A549 (cell line): ENCODE data around the gene CKS2. TPM values are rescaled to one million over a fixed set of nuclear protein-coding genes. Genes with fewer than 3 reads are reported as not detected.

Experiments used
- ATAC-seq, 2 experiments: fragments of 200-7000 bp in 1 of 2; fragments of >200 bp in 1 of 2; cut with Nextera tagmentation in 1 of 2; cut with Tn5 transposase in 1 of 2; 3 replicates each; pipeline versions ENCODE4 v1.8.0 to v1.9.1; 2018 to 2020; ENCODE audit warnings: mild to moderate bottlenecking in 1 of 2, moderate library complexity in 1 of 2
- CTCF ChIA-PET: fragments of 300-600 bp; sonication (Branson Sonifier 250); formaldehyde crosslinking; extraction: SDS; loops from one replicate; lab custom pipeline; 2021; ENCODE audit warnings: antibody characterized with exemption, inconsistent platforms; lab: Yijun Ruan, JAX
- POLR2A ChIA-PET: fragments of 350-600 bp; formaldehyde crosslinking; extraction: SDS; loops from one replicate; lab custom pipeline; 2021; ENCODE audit warnings: antibody characterized with exemption, inconsistent platforms; lab: Yijun Ruan, JAX
- DNase-seq, 2 experiments: peaks; one replicate each; pipeline versions ENCODE4 v3.0.0 to v3.0.0-alpha.2; 2011 to 2016; ENCODE audit warnings: low read depth in 1 of 2, low spot score in 1 of 2
- FAIRE-seq: peaks from 2 replicates; lab custom pipeline; 2011; peaks lifted over from hg19 to GRCh38; lab: Jason Lieb, UNC
- H3K27ac ChIP-seq, 2 experiments: fragments of >200 bp; sonication (Bioruptor Twin); formaldehyde crosslinking; 3 replicates each; pipeline ENCODE4 v1.5.1; 2016 to 2017
- H3K4me1 ChIP-seq: fragments of >200 bp; sonication (Bioruptor Twin); formaldehyde crosslinking; 3 replicates; pipeline ENCODE4 v1.6.1; 2016
- H3K4me2 ChIP-seq: fragments of >200 bp; sonication (Bioruptor Twin); formaldehyde crosslinking; 3 replicates; pipeline ENCODE4 v1.6.1; 2016
- H3K4me3 ChIP-seq: fragments of >200 bp; sonication (Bioruptor Twin); formaldehyde crosslinking; 3 replicates; pipeline ENCODE4 v1.5.1; 2016
- H3K9me3 ChIP-seq: fragments of >200 bp; sonication (Bioruptor Twin); formaldehyde crosslinking; 3 replicates; pipeline ENCODE4 v1.6.1; 2016
- BHLHE40 ChIP-seq: IDR thresholded peaks from 2 replicates; pipeline ENCODE4 v1.6.1; 2012; ENCODE audit warnings: low read depth, low read length, inconsistent platforms
- CBX8 ChIP-seq: fragments of 200-600 bp; sonication (generic); IDR thresholded peaks from 2 replicates; pipeline ENCODE4 v1.6.1; 2016
- CTCF ChIP-seq: fragments of >200 bp; sonication (Bioruptor Twin); formaldehyde crosslinking; IDR thresholded peaks from 3 replicates; pipeline ENCODE4 v1.5.1; 2016
- ESRRA ChIP-seq: fragments of 150-350 bp; IDR thresholded peaks from 2 replicates; pipeline ENCODE4 v1.6.1; 2014; ENCODE audit warnings: mild to moderate bottlenecking, low read length, borderline replicate concordance
- GATA3 ChIP-seq: IDR thresholded peaks from 2 replicates; pipeline ENCODE4 v1.6.1; 2012; ENCODE audit warnings: borderline replicate concordance
- HDAC2 ChIP-seq: fragments of 200-600 bp; sonication (generic); IDR thresholded peaks from 2 replicates; pipeline ENCODE4 v1.6.1; 2016
- HOXB13 ChIP-seq: fragments of 250-450 bp; sonication (Bioruptor Pico); IDR thresholded peaks from 2 replicates; pipeline ENCODE4 v1.5.0; 2020; ENCODE audit warnings: low read depth, mild to moderate bottlenecking, moderate library complexity
- MAFK ChIP-seq: fragments of 450-650 bp; IDR thresholded peaks from 2 replicates; pipeline ENCODE4 v1.6.1; 2014; ENCODE audit not compliant: partially characterized antibody
- NPAS2 ChIP-seq: fragments of 250-450 bp; sonication (Bioruptor Pico); IDR thresholded peaks from 2 replicates; pipeline ENCODE4 v1.8.0; 2022; ENCODE audit warnings: mild to moderate bottlenecking, moderate library complexity, borderline replicate concordance
- NR3C1 ChIP-seq: fragments of >200 bp; sonication (Bioruptor Twin); formaldehyde crosslinking; IDR thresholded peaks from 3 replicates; pipeline ENCODE4 v1.6.1; 2017
- PBX3 ChIP-seq: IDR thresholded peaks from 2 replicates; pipeline ENCODE4 v1.6.1; 2012
- PHF8 ChIP-seq: fragments of 200-600 bp; sonication (generic); IDR thresholded peaks from 2 replicates; pipeline ENCODE4 v1.6.1; 2016; ENCODE audit warnings: low read depth, mild to moderate bottlenecking, antibody characterized with exemption, moderate library complexity, borderline replicate concordance
- POLR2A ChIP-seq: IDR thresholded peaks from 2 replicates; pipeline ENCODE4 v1.6.1; 2012; ENCODE audit warnings: mild to moderate bottlenecking, low read length
- RAD21 ChIP-seq, 2 experiments: fragments of >200 bp in 1 of 2; sonication (Bioruptor Twin) in 1 of 2; formaldehyde crosslinking in 1 of 2; IDR thresholded peaks in 1 of 2; conservative IDR thresholded peaks in 1 of 2; 2 replicates in 1 of 2; 3 replicates in 1 of 2; pipeline ENCODE4 v1.6.1; 2012 to 2018; ENCODE audit warnings: inconsistent platforms in 1 of 2
- RARB ChIP-seq: fragments of 250-450 bp; sonication (Bioruptor Pico); IDR thresholded peaks from 2 replicates; pipeline ENCODE4 v1.8.0; 2021; ENCODE audit warnings: mild to moderate bottlenecking, moderate library complexity
- RNF2 ChIP-seq: fragments of 200-600 bp; sonication (generic); IDR thresholded peaks from 2 replicates; pipeline ENCODE4 v1.6.1; 2016; ENCODE audit warnings: low read depth, mild to moderate bottlenecking, antibody characterized with exemption, moderate library complexity, borderline replicate concordance
- TP53 ChIP-seq: fragments of 250-450 bp; sonication (Bioruptor Pico); IDR thresholded peaks from 2 replicates; pipeline ENCODE4 v1.5.0; 2021; ENCODE audit warnings: mild to moderate bottlenecking, moderate library complexity
- ZNF302 ChIP-seq: fragments of 250-450 bp; sonication (Bioruptor Pico); IDR thresholded peaks from 2 replicates; pipeline ENCODE4 v1.9.0; 2021; ENCODE audit warnings: inconsistent platforms, mild to moderate bottlenecking, moderate library complexity
- ZSCAN20 ChIP-seq: fragments of 250-450 bp; sonication (Bioruptor Pico); IDR thresholded peaks from 2 replicates; pipeline ENCODE4 v1.8.0; 2022; ENCODE audit warnings: mild to moderate bottlenecking, moderate library complexity
- WGBS: methylation state at CpG from one replicate; pipeline ENCODE4 v1.1.6; 2017; ENCODE audit errors: missing lambda C conversion rate; 5-methylcytosine and 5-hydroxymethylcytosine counted together
- polyA plus RNA-seq, 4 experiments: library from polyadenylated mRNA; depleted of rRNA in 3 of 4; stranded (reverse); fragments of >200 nt; fragmentation: RNase III in 1 of 4; extraction: RNeasy Plus Mini Kit Qiagen cat#74134 plus additional on column Dnase treatment in 1 of 4; gene quantifications; 2 replicates in 3 of 4; 3 replicates in 1 of 4; pipeline ENCODE4 v1.2.3, GENCODE V29; 2011 to 2017
- TF ChIP-seq, protein P1 (sequence below): IDR thresholded peaks from 2 replicates; pipeline ENCODE4 v1.6.1; 2012

CKS2 gene
- polyA plus RNA-seq, 2 of the 4 experiments (the other 2 are of a cell fraction): 515 to 576 TPM

DNA sequence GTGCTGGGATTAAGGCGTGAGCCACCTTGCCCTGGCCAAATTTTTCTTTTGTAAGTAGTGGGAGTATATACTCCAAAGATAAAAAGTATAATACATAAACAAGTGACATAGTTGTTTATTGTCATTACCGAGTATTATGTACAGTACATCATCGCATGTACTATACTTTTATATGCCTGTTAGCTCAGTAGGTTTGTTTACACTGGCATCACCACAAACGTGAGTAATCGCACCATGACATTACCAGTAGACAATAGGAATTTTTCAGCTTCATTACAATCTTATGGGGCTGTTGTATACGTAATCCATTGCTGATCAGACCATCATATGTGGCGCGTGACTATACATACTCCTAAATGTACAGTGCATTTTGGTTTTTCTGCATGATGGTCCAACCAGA, 17.1 kb downstream of the CKS2 start:
- no peak for TF ChIP-seq GATA3
- TF ChIP-seq CBX8: no peak
- no peak for TF ChIP-seq ZSCAN20 (CRISPR knock-in tag)
- TF ChIP-seq POLR2A: no peak
- TF ChIP-seq, all 56 proteins: peak for 0
- H3K4me2 ChIP-seq: no peak overlapping the region
- no peaks in the 10 kb centered on the region for H3K9me3 ChIP-seq
- WGBS: 86% methylated on average over 8 of the region's 8 CpGs
- CTCF ChIA-PET: interaction anchor here (1.8 kb wide), 1 partner anchor 9 kb away, joined by 8 read pairs; the partner anchor contains the start of gene SECISBP2
- DNase-seq: no peak
- no peak overlapping the region for H3K4me3 ChIP-seq
- no peak for ATAC-seq
- POLR2A ChIA-PET: interaction anchor here (2.3 kb wide), 1 partner anchor 9 kb away, joined by 8 read pairs; the partner anchor contains the start of gene SECISBP2
- H3K27ac ChIP-seq: no peak overlapping the region
- H3K4me1 ChIP-seq: no peaks in the 10 kb centered on the region
- FAIRE-seq: no peak

- H3K4me1 ChIP-seq: no peaks in the 10 kb centered on the region
- no peaks in the 10 kb centered on the region for H3K9me3 ChIP-seq
- TF ChIP-seq NR3C1 (no peak), NPAS2 (no peak), ZSCAN20 (CRISPR knock-in tag) (no peak), HDAC2 (no peak)
- TF ChIP-seq, all 56 proteins: peak for 0
- ATAC-seq (no peak), FAIRE-seq (no peak), DNase-seq (no peak)
- ChIA-PET CTCF (no interaction called here), POLR2A (no interaction called here)
- Histone ChIP-seq H3K4me2 (no peak overlapping the region), H3K4me3 (no peak overlapping the region), H3K27ac (no peak overlapping the region)
Observed at GRCh38 chr9:89329917-89330316, 18.9 kb downstream of the CKS2 start.

DNA sequence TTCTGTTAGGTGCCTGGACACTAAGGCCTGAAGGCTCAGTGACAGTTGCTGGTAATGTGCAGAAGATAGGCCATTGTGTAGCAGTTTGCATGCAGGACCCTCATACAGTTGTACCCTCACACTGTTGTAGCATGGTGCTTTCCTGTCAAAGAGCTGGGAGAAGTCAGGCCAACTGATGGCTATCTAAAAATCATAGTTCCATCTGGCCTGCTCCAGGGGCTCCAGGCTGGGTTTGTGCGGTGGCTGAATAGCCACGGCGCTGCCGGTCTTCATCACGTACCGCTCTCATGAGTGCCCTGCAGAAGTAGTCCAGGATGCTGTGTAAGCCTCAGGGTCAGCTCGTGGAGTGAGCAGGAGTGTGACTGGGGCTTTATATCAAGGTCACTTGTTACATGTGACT, 19.5 kb downstream of the CKS2 start:
- H3K4me2 ChIP-seq: no peak overlapping the region
- H3K4me1 ChIP-seq: no peaks in the 10 kb centered on the region
- DNase-seq: no peak
- POLR2A ChIA-PET: no interaction called here
- no peak for TF ChIP-seq RAD21 (conservative IDR thresholded peaks at IDR 0.05 in 1 of 2, IDR thresholded peaks at IDR 0.05 in 1 of 2)
- TF ChIP-seq PHF8: no peak
- TF ChIP-seq, all 56 proteins: peak for 0
- Histone ChIP-seq H3K27ac (no peak overlapping the region), H3K4me3 (no peak overlapping the region), H3K9me3 (no peaks in the 10 kb centered on the region)
- ATAC-seq (no peak; a peak in 1 of 6 replicates), FAIRE-seq (no peak)
- CTCF ChIA-PET: no interaction called here
- WGBS: 97% methylated on average over 5 of the region's 7 CpGs

GRCh38 chr9:89339807-89340206, 28.8 kb downstream of the CKS2 start:
- POLR2A ChIA-PET: no interaction called here
- CTCF ChIA-PET: interaction anchor here (0.6 to 1.4 kb wide), 2 partner anchors 8 to 19 kb away, joined by 3 to 4 read pairs; no protein-coding TSS in a partner anchor
- Histone ChIP-seq H3K4me2 (no peak overlapping the region), H3K4me1 (peaks cover 5% of the 10 kb centered on the region; the same call in 1 of the 3 replicates)
- DNase-seq (no peak), ATAC-seq (no peak)
- TF ChIP-seq, protein P1, sequence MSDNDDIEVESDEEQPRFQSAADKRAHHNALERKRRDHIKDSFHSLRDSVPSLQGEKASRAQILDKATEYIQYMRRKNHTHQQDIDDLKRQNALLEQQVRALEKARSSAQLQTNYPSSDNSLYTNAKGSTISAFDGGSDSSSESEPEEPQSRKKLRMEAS: no peak
- TF ChIP-seq RARB (CRISPR knock-in tag): no peak
- no peak for TF ChIP-seq ZNF302 (CRISPR knock-in tag)
- TF ChIP-seq PBX3: no peak
- TF ChIP-seq TP53 (CRISPR knock-in tag): no peak
- no peak for TF ChIP-seq ZSCAN20 (CRISPR knock-in tag)
- TF ChIP-seq MAFK: no peak
- no peak for TF ChIP-seq HOXB13 (CRISPR knock-in tag)
- TF ChIP-seq, all 56 proteins: peak for 0
- no peak overlapping the region for H3K4me3 ChIP-seq
- no peak for FAIRE-seq
- H3K27ac ChIP-seq: no peak overlapping the region
- WGBS: 90% methylated on average over 2 of the region's 2 CpGs
- H3K9me3 ChIP-seq: no peaks in the 10 kb centered on the region

- H3K4me2 ChIP-seq: no peak overlapping the region
- FAIRE-seq (no peak), DNase-seq (no peak), ATAC-seq (no peak)
- TF ChIP-seq ESRRA (no peak), HOXB13 (CRISPR knock-in tag) (no peak), ZSCAN20 (CRISPR knock-in tag) (no peak), CTCF (no peak), BHLHE40 (no peak), RNF2 (no peak)
- 95% methylated on average over 3 of the region's 3 CpGs for WGBS
- no peak overlapping the region for H3K27ac ChIP-seq
- peaks cover 5% of the 10 kb centered on the region; the same call in 1 of the 3 replicates for H3K4me1 ChIP-seq
- ChIA-PET CTCF (interaction anchor here (1.4 kb wide), 1 partner anchor 9 kb away, joined by 4 read pairs; no protein-coding TSS in a partner anchor), POLR2A (no interaction called here)
- no peaks in the 10 kb centered on the region for H3K9me3 ChIP-seq
- H3K4me3 ChIP-seq: no peak overlapping the region
Observed at GRCh38 chr9:89340332-89340731, 29.3 kb downstream of the CKS2 start.
